Vagina (tissue), 2 donors: Measurements from ENCODE around the gene ASB6. TPM values are rescaled to one million over a fixed set of nuclear protein-coding genes. Genes with fewer than 3 reads are reported as not detected.

ENCODE experiments used
- DNase-seq, 2 donors: peaks; one replicate each; pipeline ENCODE4 v3.0.0-alpha.2; 2017; ENCODE audit errors: extremely low spot score in 2 of 2
- H3K27ac ChIP-seq: fragments of 200-600 bp; sonication (generic); one replicate; pipeline ENCODE4 v1.5.1; 2019
- H3K27me3 ChIP-seq: fragments of 200-600 bp; sonication (generic); one replicate; pipeline ENCODE4 v1.5.1; 2019
- H3K36me3 ChIP-seq, 2 donors: fragments of 200-600 bp; sonication (generic); one replicate each; pipeline ENCODE4 v1.5.1; 2017 to 2019
- H3K4me1 ChIP-seq: fragments of 200-600 bp; sonication (generic); one replicate; pipeline ENCODE4 v1.5.1; 2019
- H3K4me3 ChIP-seq, 2 donors: fragments of 200-600 bp; sonication (generic); 1 replicate in 1 of 2; 2 replicates in 1 of 2; pipeline ENCODE4 v1.5.1; 2016 to 2019
- H3K9me3 ChIP-seq: fragments of 200-600 bp; sonication (generic); one replicate; pipeline ENCODE4 v1.5.1; 2019
- POLR2A ChIP-seq, 2 donors: fragments of 450-650 bp; IDR thresholded peaks; one replicate each; pipeline ENCODE4 v1.6.1; 2017; ENCODE audit warnings: antibody characterized with exemption in 2 of 2, mild to moderate bottlenecking in 2 of 2, moderate library complexity in 2 of 2
- POLR2AphosphoS5 ChIP-seq, 2 donors: sonication (generic); formaldehyde crosslinking; IDR thresholded peaks; one replicate each; pipeline ENCODE4 v1.9.0; 2017; ENCODE audit warnings: antibody characterized with exemption in 2 of 2, mild to moderate bottlenecking in 2 of 2, low read depth in 1 of 2; ENCODE audit not compliant: insufficient read depth in 1 of 2
- intact Hi-C: fragments of 100-400 bp; cut with DNase I; formaldehyde crosslinking; loops from one replicate; pipeline ENCODE4 v1.15.1; 2023
- total RNA-seq: library from RNA; depleted of rRNA; stranded (reverse); fragments of >200 nt; gene quantifications from one replicate; pipeline ENCODE4 v1.2.3, GENCODE V29; 2016
- TF ChIP-seq, protein P1 (sequence below), 3 experiments: fragments of 450-650 bp in 2 of 3; fragments of 200-600 bp in 1 of 3; sonication (generic) in 1 of 3; IDR thresholded peaks; one replicate each; pipeline ENCODE4 v1.5.1; 2017 to 2019; ENCODE audit warnings: antibody characterized with exemption in 3 of 3, mild to moderate bottlenecking in 2 of 3, moderate library complexity in 2 of 3

ASB6 gene
- total RNA-seq, 1 donor from 2014 or later, result 18.9 TPM

DNA sequence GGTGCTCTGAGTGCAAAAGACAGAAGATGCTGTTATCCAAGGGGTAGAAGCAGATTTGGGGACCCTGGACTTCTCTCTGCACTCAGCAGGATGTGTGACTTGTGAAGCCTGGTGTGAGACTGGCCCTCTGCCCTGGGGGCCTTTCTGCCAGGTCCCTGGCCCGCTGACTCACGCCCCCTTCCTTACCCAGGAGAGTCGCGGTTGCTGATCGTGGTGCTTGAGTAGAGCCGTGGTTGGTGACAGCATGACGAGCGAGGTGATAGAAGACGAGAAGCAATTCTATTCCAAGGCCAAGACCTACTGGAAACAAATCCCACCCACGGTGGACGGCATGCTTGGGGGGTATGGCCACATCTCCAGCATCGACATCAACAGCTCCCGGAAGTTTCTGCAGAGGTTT is 9.5 kb downstream of the ASB6 start:
- TF ChIP-seq POLR2A (IDR thresholded peaks at IDR 0.05) (no peak), POLR2AphosphoS5 (IDR thresholded peaks at IDR 0.05; ENCODE audit: insufficient read depth in 1 of 2, low read depth in 1 of 2) (no peak)
- TF ChIP-seq, protein P1, sequence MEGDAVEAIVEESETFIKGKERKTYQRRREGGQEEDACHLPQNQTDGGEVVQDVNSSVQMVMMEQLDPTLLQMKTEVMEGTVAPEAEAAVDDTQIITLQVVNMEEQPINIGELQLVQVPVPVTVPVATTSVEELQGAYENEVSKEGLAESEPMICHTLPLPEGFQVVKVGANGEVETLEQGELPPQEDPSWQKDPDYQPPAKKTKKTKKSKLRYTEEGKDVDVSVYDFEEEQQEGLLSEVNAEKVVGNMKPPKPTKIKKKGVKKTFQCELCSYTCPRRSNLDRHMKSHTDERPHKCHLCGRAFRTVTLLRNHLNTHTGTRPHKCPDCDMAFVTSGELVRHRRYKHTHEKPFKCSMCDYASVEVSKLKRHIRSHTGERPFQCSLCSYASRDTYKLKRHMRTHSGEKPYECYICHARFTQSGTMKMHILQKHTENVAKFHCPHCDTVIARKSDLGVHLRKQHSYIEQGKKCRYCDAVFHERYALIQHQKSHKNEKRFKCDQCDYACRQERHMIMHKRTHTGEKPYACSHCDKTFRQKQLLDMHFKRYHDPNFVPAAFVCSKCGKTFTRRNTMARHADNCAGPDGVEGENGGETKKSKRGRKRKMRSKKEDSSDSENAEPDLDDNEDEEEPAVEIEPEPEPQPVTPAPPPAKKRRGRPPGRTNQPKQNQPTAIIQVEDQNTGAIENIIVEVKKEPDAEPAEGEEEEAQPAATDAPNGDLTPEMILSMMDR (IDR thresholded peaks at IDR 0.05), result no peak
- no peaks in the 10 kb centered on the region for H3K9me3 ChIP-seq
- H3K36me3 ChIP-seq, result peaks cover 3 to 49% of the 10 kb centered on the region in 2 donors
- DNase-seq, result no peak
- peaks cover 45% of the 10 kb centered on the region for H3K4me1 ChIP-seq
- no peak overlapping the region for H3K27ac ChIP-seq
- intact Hi-C loops, result no loop called here
- H3K27me3 ChIP-seq, result no peaks in the 10 kb centered on the region
- no peak overlapping the region for H3K4me3 ChIP-seq

DNA sequence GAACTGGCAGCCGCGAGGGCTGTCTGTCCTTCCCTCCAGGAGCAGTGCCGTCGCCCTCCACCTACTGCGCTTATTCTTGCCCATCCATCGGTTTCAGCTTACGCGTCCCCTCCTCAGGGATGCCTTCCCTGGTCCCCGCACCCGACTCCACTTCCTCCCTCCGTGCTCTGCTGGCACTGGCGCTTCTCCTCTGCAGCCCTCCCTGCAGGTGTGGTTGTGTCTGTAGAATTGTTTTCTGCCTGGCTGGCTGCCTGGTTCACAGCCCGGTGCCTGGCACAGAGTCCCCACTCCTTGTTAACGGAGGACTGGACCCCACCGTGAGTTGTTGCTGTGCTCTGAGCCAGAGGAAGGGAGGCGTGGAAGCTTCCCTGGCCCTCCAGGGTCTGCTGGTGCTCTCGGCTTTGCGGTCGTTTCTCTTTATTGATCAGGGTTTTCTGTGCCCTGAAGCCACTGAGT is 10.2 kb downstream of the ASB6 start:
- Histone ChIP-seq H3K27me3 (no peaks in the 10 kb centered on the region), H3K27ac (no peak overlapping the region), H3K36me3 (peaks cover 3 to 42% of the 10 kb centered on the region in 2 donors), H3K4me3 (no peak overlapping the region), H3K4me1 (peaks cover 53% of the 10 kb centered on the region), H3K9me3 (no peaks in the 10 kb centered on the region)
- intact Hi-C loops, result no loop called here
- no peak for DNase-seq
- TF ChIP-seq POLR2A (IDR thresholded peaks at IDR 0.05) (no peak), POLR2AphosphoS5 (IDR thresholded peaks at IDR 0.05; ENCODE audit: insufficient read depth in 1 of 2, low read depth in 1 of 2) (no peak)
- TF ChIP-seq, protein P1 (IDR thresholded peaks at IDR 0.05), result no peak

DNA sequence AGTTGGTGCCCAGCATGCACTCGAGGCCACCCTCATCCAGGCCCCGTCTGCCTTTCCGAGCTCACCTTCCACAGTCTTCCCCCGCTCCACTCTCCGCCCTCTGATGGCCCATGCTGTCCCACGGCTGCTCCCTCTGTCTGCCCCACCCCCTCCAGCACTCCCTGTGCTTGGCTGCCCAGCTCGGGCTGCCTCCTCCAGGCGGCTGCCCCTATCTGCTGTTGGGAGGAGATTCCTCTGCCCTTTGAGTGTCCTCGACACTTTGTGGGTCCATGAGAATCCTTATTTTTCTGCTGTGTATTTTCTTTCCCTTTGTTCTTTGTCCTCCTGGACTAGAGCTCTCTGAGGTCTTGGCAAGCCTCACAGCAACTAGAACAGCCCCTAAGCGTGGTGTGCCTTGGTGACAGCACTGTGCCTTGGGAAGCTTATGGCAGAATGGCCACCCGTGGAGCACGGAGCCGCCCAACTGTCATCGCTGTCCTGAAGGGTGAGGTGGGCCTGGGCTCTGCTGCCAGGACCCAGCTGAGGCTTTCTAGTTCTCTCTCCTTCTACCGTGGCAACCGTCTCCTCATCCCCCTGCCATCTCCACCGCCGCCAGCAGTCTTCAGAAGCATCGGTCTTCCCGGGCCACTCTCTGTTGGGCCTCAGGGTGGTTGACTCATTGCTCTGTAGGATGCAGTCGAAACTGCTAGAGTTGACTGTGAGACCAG is 10.8 kb downstream of the ASB6 start:
- Histone ChIP-seq H3K9me3 (no peaks in the 10 kb centered on the region), H3K4me1 (peaks cover 57% of the 10 kb centered on the region), H3K4me3 (no peak overlapping the region), H3K27me3 (no peaks in the 10 kb centered on the region), H3K27ac (no peak overlapping the region), H3K36me3 (peaks cover 3 to 37% of the 10 kb centered on the region in 2 donors)
- no peak for DNase-seq
- TF ChIP-seq POLR2A (IDR thresholded peaks at IDR 0.05), result no peak
- TF ChIP-seq POLR2AphosphoS5 (IDR thresholded peaks at IDR 0.05; ENCODE audit: insufficient read depth in 1 of 2, low read depth in 1 of 2), result no peak
- TF ChIP-seq, protein P1 (IDR thresholded peaks at IDR 0.05), result no peak
- intact Hi-C loops, result no loop called here

DNA sequence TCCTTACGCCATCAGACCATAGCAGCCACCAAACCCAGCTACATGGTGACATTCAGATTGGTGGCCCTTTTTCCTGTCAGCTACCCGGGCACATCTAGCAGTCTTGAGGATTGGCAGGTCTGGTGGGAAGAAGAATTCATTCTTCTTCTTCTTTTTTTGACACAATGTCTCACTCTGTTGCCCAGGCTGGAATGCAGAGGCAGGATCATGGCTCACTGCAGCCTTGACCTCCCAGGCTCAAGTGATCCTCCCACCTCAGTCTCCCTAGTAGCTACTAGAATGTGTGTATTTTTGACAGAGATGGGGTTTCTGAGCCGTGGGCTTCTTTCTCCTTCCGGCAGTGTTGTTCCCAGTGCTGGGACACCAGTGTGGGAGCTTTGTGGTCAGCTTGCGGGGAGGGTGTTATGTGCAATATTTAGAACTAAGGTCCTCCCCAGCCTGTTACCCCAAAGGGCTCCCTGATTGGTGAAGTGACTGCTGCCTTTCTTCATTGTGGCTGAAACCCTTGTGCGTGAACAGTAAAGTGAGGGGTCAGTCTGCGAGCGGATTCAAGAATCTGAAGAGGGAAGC is 12.6 kb downstream of the ASB6 start:
- intact Hi-C loops, result no loop called here
- Histone ChIP-seq H3K36me3 (peaks cover 3 to 21% of the 10 kb centered on the region in 2 donors), H3K4me1 (peaks cover 66% of the 10 kb centered on the region), H3K27ac (no peak overlapping the region), H3K9me3 (no peaks in the 10 kb centered on the region), H3K4me3 (no peak overlapping the region), H3K27me3 (no peaks in the 10 kb centered on the region)
- no peak for DNase-seq
- TF ChIP-seq POLR2AphosphoS5 (IDR thresholded peaks at IDR 0.05; ENCODE audit: insufficient read depth in 1 of 2, low read depth in 1 of 2), result no peak
- no peak for TF ChIP-seq POLR2A (IDR thresholded peaks at IDR 0.05)
- TF ChIP-seq, protein P1 (IDR thresholded peaks at IDR 0.05), result no peak

DNA sequence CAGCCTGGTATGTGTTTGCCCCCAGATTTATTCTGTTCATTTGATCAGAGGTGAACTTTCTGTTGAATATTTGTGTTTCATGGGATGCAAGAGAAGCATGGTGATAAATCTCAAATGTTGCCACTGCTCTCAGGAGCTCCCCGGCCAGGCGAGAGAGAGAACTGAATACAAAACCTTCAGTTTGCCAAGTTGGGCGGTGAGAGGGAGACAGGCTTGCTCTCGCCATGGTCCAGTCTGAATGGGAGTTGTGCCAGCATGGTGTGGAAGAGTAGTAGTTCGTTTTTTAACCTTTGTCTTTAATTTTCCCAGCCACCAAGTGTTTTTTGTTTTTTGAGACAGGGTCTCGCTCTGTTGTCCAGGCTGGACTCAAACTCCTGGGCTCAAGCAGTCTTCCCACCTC is 13.2 kb downstream of the ASB6 start:
- Histone ChIP-seq H3K9me3 (no peaks in the 10 kb centered on the region), H3K4me1 (peaks cover 66% of the 10 kb centered on the region), H3K4me3 (no peak overlapping the region), H3K27ac (no peak overlapping the region), H3K27me3 (no peaks in the 10 kb centered on the region), H3K36me3 (peaks cover 0 to 14% of the 10 kb centered on the region in 2 donors)
- intact Hi-C loops, result no loop called here
- DNase-seq, result no peak
- TF ChIP-seq POLR2A (IDR thresholded peaks at IDR 0.05) (no peak), POLR2AphosphoS5 (IDR thresholded peaks at IDR 0.05; ENCODE audit: insufficient read depth in 1 of 2, low read depth in 1 of 2) (no peak)
- TF ChIP-seq, protein P1 (IDR thresholded peaks at IDR 0.05), result no peak
